Measurements from ENCODE around the gene CMTM5. TPM values are rescaled to one million over a fixed set of nuclear protein-coding genes. Genes with fewer than 3 reads are reported as not detected.

CMTM5 gene
- total RNA-seq, 1 experiment from 2014 or later, result not detected

DNA sequence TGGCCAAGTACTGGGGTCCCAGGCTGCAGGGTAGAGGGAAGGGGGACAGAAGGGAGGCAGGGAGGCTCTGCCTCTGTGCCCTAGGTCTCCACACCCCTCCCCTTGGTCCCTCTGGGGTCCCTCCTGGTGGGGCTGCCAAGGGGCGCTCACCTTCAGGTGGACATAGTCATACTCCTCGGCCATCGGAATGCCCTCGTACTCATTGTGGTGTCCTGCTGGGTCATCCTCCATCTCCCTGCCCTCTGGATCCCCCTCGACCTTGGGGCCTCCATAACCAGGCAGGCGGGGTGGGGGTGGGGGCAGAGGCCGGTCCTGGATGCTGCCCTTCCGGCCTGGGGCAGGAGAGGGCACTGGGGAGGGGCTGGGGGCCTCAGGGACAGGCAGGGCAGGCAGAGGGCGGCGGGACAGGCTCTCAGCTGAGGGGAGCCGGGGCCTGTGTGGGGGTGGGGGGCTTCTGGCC, 17.6 kb upstream of the CMTM5 start:
- CTCF ChIA-PET, result interaction anchor here (0.6 to 1.7 kb wide), 2 partner anchors 21 to 537 kb away, joined by 3 to 10 read pairs; no protein-coding TSS in a partner anchor
- Histone ChIP-seq H2AFZ (ENCODE audit: low read depth, low read length, poor library complexity, severe bottlenecking) (no peak overlapping the region), H4K20me1 (ENCODE audit: insufficient read depth) (no peaks in the 10 kb centered on the region), H3K4me3 (replicated peaks in 1 of 2; ENCODE audit: low read depth in 1 of 2, low read length in 2 of 2) (no peak overlapping the region), H3K4me2 (ENCODE audit: low read length) (no peak overlapping the region), H3K79me2 (ENCODE audit: insufficient read depth, low read length) (no peaks in the 10 kb centered on the region), H3K9me3 (ENCODE audit: control insufficient read depth in 1 of 2, insufficient read depth in 1 of 2, low read depth in 1 of 2, low read length in 2 of 2) (no peaks in the 10 kb centered on the region), H3K27me3 (ENCODE audit: insufficient read depth, low read length) (0 out of 2 replicates have a peak, but pooled peaks cover 3% of the 10 kb centered on the region), H3K9ac (ENCODE audit: low read length) (no peak overlapping the region), H3K36me3 (ENCODE audit: control insufficient read depth in 1 of 2, insufficient read depth in 2 of 2, low read length in 2 of 2) (no peaks in the 10 kb centered on the region), H3K4me1 (ENCODE audit: control insufficient read depth in 1 of 2, insufficient read depth in 2 of 2, low read length in 2 of 2) (no peaks in the 10 kb centered on the region), H3K27ac (ENCODE audit: low read depth, low read length) (no peak overlapping the region), H3K9me2 (ENCODE audit: insufficient read depth) (no peaks in the 10 kb centered on the region)
- intact Hi-C loops (cut with micrococcal nuclease), result no loop called here
- no TSS peak for BruUV-seq (replicated peaks)
- POLR2A ChIA-PET, result no interaction called here
- TF ChIP-seq, protein P1, sequence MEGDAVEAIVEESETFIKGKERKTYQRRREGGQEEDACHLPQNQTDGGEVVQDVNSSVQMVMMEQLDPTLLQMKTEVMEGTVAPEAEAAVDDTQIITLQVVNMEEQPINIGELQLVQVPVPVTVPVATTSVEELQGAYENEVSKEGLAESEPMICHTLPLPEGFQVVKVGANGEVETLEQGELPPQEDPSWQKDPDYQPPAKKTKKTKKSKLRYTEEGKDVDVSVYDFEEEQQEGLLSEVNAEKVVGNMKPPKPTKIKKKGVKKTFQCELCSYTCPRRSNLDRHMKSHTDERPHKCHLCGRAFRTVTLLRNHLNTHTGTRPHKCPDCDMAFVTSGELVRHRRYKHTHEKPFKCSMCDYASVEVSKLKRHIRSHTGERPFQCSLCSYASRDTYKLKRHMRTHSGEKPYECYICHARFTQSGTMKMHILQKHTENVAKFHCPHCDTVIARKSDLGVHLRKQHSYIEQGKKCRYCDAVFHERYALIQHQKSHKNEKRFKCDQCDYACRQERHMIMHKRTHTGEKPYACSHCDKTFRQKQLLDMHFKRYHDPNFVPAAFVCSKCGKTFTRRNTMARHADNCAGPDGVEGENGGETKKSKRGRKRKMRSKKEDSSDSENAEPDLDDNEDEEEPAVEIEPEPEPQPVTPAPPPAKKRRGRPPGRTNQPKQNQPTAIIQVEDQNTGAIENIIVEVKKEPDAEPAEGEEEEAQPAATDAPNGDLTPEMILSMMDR (IDR thresholded peaks at IDR 0.05 in 2 of 3, conservative IDR thresholded peaks at IDR 0.05 in 1 of 3; ENCODE audit: borderline replicate concordance in 1 of 3, insufficient read depth in 1 of 3, low read depth in 2 of 3, low read length in 2 of 3), result no peak
- TF ChIP-seq EZH2 (IDR thresholded peaks at IDR 0.05), result no peak
- no peak for TF ChIP-seq EGR1 (IDR thresholded peaks at IDR 0.05; ENCODE audit: low read depth)
- TF ChIP-seq CBX3 (IDR thresholded peaks at IDR 0.05; ENCODE audit: low read depth), result no peak
- no peak for TF ChIP-seq FOSL1 (IDR thresholded peaks at IDR 0.05; ENCODE audit: low read depth)
- no peak for TF ChIP-seq ZNF274 (IDR thresholded peaks at IDR 0.05; ENCODE audit: low read depth, low read length)
- TF ChIP-seq ZFX (IDR thresholded peaks at IDR 0.05), result no peak
- no peak for TF ChIP-seq SRF (IDR thresholded peaks at IDR 0.05; ENCODE audit: low read depth)
- no peak for TF ChIP-seq POLR2A (IDR thresholded peaks at IDR 0.05; ENCODE audit: borderline replicate concordance, extremely low read depth, insufficient read depth, insufficient read length)
- TF ChIP-seq, protein P2, sequence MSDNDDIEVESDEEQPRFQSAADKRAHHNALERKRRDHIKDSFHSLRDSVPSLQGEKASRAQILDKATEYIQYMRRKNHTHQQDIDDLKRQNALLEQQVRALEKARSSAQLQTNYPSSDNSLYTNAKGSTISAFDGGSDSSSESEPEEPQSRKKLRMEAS (IDR thresholded peaks at IDR 0.05), result no peak
- TF ChIP-seq CEBPB (IDR thresholded peaks at IDR 0.05; ENCODE audit: low read depth), result no peak
- TF ChIP-seq RAD21 (IDR thresholded peaks at IDR 0.05; ENCODE audit: low read depth), result no peak
- no peak for TF ChIP-seq TCF7L2 (IDR thresholded peaks at IDR 0.05; ENCODE audit: borderline replicate concordance, extremely low read depth, insufficient read depth, insufficient read length)
- TF ChIP-seq, protein P3, sequence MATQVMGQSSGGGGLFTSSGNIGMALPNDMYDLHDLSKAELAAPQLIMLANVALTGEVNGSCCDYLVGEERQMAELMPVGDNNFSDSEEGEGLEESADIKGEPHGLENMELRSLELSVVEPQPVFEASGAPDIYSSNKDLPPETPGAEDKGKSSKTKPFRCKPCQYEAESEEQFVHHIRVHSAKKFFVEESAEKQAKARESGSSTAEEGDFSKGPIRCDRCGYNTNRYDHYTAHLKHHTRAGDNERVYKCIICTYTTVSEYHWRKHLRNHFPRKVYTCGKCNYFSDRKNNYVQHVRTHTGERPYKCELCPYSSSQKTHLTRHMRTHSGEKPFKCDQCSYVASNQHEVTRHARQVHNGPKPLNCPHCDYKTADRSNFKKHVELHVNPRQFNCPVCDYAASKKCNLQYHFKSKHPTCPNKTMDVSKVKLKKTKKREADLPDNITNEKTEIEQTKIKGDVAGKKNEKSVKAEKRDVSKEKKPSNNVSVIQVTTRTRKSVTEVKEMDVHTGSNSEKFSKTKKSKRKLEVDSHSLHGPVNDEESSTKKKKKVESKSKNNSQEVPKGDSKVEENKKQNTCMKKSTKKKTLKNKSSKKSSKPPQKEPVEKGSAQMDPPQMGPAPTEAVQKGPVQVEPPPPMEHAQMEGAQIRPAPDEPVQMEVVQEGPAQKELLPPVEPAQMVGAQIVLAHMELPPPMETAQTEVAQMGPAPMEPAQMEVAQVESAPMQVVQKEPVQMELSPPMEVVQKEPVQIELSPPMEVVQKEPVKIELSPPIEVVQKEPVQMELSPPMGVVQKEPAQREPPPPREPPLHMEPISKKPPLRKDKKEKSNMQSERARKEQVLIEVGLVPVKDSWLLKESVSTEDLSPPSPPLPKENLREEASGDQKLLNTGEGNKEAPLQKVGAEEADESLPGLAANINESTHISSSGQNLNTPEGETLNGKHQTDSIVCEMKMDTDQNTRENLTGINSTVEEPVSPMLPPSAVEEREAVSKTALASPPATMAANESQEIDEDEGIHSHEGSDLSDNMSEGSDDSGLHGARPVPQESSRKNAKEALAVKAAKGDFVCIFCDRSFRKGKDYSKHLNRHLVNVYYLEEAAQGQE (IDR thresholded peaks at IDR 0.05; ENCODE audit: low read depth), result no peak
- no peak for TF ChIP-seq POLR2AphosphoS5 (IDR thresholded peaks at IDR 0.05; ENCODE audit: low read depth, low read length)
- no peak for TF ChIP-seq JUND (IDR thresholded peaks at IDR 0.05)
- DNase-seq (ENCODE audit: low read depth, low spot score) (no peak), ATAC-seq (no peak)
- RAD21 ChIA-PET (ENCODE audit: low non-redundant PET in 1 of 2, low total read pairs in 2 of 2, uncharacterized antibody in 2 of 2, unreplicated experiment in 2 of 2), result no interaction called here

Measured in HCT116 (cell line).